Measurements from ENCODE around the gene RPS18. TPM values are rescaled to one million over a fixed set of nuclear protein-coding genes. Genes with fewer than 3 reads are reported as not detected.

RPS18 gene
- total and polyA plus RNA-seq, 2 of the 13 experiments (the other 11 are each of a cell fraction or from before 2014, with no cell fraction given): 3,896 to 5,806 TPM

DNA sequence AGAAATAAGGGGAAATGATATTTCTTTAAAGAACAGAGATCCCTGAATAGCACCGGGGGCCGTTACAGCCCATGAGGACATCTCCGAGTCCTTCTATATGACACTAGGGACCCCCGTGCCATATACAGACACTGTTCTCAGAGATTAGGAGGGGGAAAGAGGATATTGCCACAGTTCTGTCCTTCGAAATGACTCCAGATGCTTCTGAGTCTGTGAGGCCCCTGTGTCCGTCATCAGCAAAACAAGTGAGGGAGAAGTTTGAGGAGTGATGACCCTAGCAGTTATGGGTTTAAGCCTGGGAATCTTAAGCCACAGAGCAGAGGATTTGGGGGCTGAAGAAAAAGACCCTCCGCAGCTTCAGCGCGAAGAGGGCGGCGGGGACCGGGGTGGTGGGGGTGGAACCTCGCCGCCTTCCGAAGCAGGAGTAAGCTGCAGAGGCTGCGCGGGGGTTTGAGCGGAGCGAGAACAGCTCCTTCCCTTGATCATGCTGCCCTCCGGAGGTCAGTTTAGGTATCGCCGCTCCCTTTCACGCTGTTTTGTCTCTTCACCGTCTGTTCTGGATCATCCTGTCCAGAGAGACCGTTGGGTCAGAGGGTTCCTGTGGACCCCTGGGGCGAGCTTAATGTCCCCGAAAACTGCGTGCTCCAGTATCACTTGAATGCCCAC, 23.8 kb upstream of the RPS18 start (continued):
- no peak for TF ChIP-seq ZNF687 (CRISPR knock-in tag; IDR thresholded peaks at IDR 0.05)
- TF ChIP-seq ZNF143 (CRISPR knock-in tag; IDR thresholded peaks at IDR 0.05): no peak
- no peak for TF ChIP-seq ZNF704 (CRISPR knock-in tag; IDR thresholded peaks at IDR 0.05; ENCODE audit: borderline replicate concordance)
- peak; percentile 43; the same call in 1 of the 2 replicates for TF ChIP-seq ELF3 (CRISPR knock-in tag; IDR thresholded peaks at IDR 0.05)
- no peak for TF ChIP-seq CHD2 (IDR thresholded peaks at IDR 0.05; ENCODE audit: low read depth, low read length)
- peak; percentile 47; the same call in 1 of the 2 replicates for TF ChIP-seq ZBTB33 (CRISPR knock-in tag; IDR thresholded peaks at IDR 0.05)
- TF ChIP-seq ETV5 (CRISPR knock-in tag; IDR thresholded peaks at IDR 0.05; ENCODE audit: borderline replicate concordance): 0 out of 2 replicates have a peak, but pooled peaks have one; percentile 17
- TF ChIP-seq ZC3H13 (CRISPR knock-in tag; IDR thresholded peaks at IDR 0.05): no peak
- TF ChIP-seq XRCC5 (optimal IDR thresholded peaks at IDR 0.05; ENCODE audit: low read length): peak; percentile 53
- no peak for TF ChIP-seq HOXA7 (CRISPR knock-in tag; IDR thresholded peaks at IDR 0.05)
- no peak for TF ChIP-seq ZNF543 (CRISPR knock-in tag; IDR thresholded peaks at IDR 0.05)
- no peak for TF ChIP-seq ESRRA (CRISPR knock-in tag; IDR thresholded peaks at IDR 0.05; ENCODE audit: low read depth)
- no peak for TF ChIP-seq CCAR2 (optimal IDR thresholded peaks at IDR 0.05; ENCODE audit: low read depth, low read length)
- no peak for TF ChIP-seq PITX1 (CRISPR knock-in tag; IDR thresholded peaks at IDR 0.05)
- TF ChIP-seq ETV6 (CRISPR knock-in tag; conservative IDR thresholded peaks at IDR 0.05): no peak
- TF ChIP-seq SP4 (CRISPR knock-in tag; IDR thresholded peaks at IDR 0.05): no peak
- TF ChIP-seq ZNF451 (CRISPR knock-in tag; IDR thresholded peaks at IDR 0.05): no peak
- no peak for TF ChIP-seq ZNF75D (CRISPR knock-in tag; IDR thresholded peaks at IDR 0.05; ENCODE audit: borderline replicate concordance)
- no peak for TF ChIP-seq ZNF207 (IDR thresholded peaks at IDR 0.05; ENCODE audit: borderline replicate concordance)
- TF ChIP-seq NFE2L2 (IDR thresholded peaks at IDR 0.05; ENCODE audit: low read length): 0 out of 2 replicates have a peak, but pooled peaks have one; percentile 1
- no peak for TF ChIP-seq ETS1 (CRISPR knock-in tag; IDR thresholded peaks at IDR 0.05)
- TF ChIP-seq SRSF1 (optimal IDR thresholded peaks at IDR 0.05; ENCODE audit: low read depth, low read length): no peak
- TF ChIP-seq ZNF567 (CRISPR knock-in tag; IDR thresholded peaks at IDR 0.05; ENCODE audit: borderline replicate concordance): no peak

Data from HepG2 (cell line).